HEK293T (cell line): ENCODE results near the gene POLR3A.

Experiments used
- ARNT ChIP-seq: fragments of 450-650 bp; IDR thresholded peaks from 2 replicates; pipeline ENCODE4 v1.6.1; 2017; ENCODE audit warnings: mild to moderate bottlenecking
- ELF4 ChIP-seq: fragments of 450-650 bp; IDR thresholded peaks from 2 replicates; pipeline ENCODE4 v1.6.1; 2017; ENCODE audit warnings: antibody characterized with exemption
- FOXA1 ChIP-seq: fragments of 450-650 bp; IDR thresholded peaks from 2 replicates; pipeline ENCODE4 v1.6.1; 2016; ENCODE audit warnings: mild to moderate bottlenecking
- HDGF ChIP-seq: fragments of 450-650 bp; IDR thresholded peaks from 2 replicates; pipeline ENCODE4 v1.6.1; 2017; ENCODE audit warnings: antibody characterized with exemption, borderline replicate concordance
- PKNOX1 ChIP-seq: fragments of 450-650 bp; IDR thresholded peaks from 2 replicates; pipeline ENCODE4 v1.6.1; 2016
- SUZ12 ChIP-seq: fragments of 450-650 bp; IDR thresholded peaks from 2 replicates; pipeline ENCODE4 v1.6.1; 2016; ENCODE audit warnings: mild to moderate bottlenecking
- TARDBP ChIP-seq: fragments of 450-650 bp; IDR thresholded peaks from 2 replicates; pipeline ENCODE4 v1.6.1; 2016
- ZNF384 ChIP-seq: fragments of 450-650 bp; IDR thresholded peaks from 2 replicates; pipeline ENCODE4 v1.6.1; 2016

- TF ChIP-seq ZNF384 (no peak), TARDBP (no peak), FOXA1 (no peak), PKNOX1 (no peak), ARNT (no peak), SUZ12 (no peak), ELF4 (no peak), HDGF (no peak)
Observed at GRCh38 chr10:77920495-77920894, 108.8 kb downstream of the POLR3A start.
